ENCODE data around the gene KREMEN1.

The KREMEN1 gene

DNA sequence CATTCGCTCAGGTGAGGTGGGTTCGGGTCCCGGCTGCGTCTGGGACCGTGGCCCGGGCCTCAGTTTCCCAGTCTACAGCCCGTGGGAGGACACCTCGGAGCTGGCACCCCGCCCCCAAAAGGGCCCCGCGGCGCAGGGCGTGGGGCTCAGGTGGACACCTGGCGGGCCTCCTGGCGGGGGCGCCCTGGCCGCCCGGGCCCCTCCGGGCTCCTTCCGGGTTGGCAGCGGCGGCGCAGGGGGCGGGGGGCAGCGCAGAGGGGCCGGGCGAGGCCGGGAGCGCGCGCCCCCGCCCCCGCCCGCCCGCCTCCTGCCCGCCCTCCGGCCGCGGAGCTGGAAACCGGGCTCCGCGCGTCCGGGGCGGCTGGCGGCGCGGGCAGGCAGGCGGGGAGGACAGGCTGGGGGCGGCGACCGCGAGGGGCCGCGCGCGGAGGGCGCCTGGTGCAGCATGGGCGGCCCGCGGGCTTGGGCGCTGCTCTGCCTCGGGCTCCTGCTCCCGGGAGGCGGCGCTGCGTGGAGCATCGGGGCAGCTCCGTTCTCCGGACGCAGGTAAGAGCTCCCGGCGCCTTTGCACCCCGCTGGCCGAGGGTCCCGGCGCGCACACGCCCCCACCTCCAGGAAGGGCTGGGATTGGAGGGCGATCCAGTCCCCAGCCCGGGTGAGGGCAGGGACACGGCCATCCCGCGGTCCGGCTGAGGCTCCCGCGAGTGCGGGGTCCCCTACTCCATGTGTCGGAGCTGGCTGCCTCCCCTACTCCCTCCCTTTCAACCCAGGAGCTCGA, 132.9 kb downstream of the KREMEN1 start, which contains the start of gene EMID1:
EMID1 (plus strand) TSS at position 303 of the 778 bp plus-strand sequence; CDS start at position 446, 143 bp downstream.
- intact Hi-C loops (cut with DNase I) = no loop called here
- DNase-seq = peak in 20 of 42 donors; percentile 12 to 59 (median 37)

GRCh38 chr22:29206372-29207242, 133.8 kb downstream of the KREMEN1 start:
- no peak for DNase-seq
- intact Hi-C loops (cut with DNase I) = no loop called here

DNA sequence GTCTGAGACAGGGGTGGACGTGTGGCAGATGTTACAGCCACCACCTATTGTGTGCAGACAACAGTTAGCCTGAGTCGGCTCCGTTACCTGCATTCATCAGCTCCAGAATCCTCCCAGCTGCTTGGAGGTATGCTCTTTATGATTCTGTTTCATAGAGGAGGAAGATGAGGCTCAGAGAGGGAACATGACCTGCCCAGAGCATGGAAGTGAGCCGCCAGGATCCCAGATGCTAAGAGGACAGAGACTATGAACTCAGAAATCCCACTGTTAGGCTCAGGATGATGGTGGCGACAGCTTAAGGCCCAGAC, 134.4 kb downstream of the KREMEN1 start:
- DNase-seq = no peak
- intact Hi-C loops (cut with DNase I) = no loop called here

DNA sequence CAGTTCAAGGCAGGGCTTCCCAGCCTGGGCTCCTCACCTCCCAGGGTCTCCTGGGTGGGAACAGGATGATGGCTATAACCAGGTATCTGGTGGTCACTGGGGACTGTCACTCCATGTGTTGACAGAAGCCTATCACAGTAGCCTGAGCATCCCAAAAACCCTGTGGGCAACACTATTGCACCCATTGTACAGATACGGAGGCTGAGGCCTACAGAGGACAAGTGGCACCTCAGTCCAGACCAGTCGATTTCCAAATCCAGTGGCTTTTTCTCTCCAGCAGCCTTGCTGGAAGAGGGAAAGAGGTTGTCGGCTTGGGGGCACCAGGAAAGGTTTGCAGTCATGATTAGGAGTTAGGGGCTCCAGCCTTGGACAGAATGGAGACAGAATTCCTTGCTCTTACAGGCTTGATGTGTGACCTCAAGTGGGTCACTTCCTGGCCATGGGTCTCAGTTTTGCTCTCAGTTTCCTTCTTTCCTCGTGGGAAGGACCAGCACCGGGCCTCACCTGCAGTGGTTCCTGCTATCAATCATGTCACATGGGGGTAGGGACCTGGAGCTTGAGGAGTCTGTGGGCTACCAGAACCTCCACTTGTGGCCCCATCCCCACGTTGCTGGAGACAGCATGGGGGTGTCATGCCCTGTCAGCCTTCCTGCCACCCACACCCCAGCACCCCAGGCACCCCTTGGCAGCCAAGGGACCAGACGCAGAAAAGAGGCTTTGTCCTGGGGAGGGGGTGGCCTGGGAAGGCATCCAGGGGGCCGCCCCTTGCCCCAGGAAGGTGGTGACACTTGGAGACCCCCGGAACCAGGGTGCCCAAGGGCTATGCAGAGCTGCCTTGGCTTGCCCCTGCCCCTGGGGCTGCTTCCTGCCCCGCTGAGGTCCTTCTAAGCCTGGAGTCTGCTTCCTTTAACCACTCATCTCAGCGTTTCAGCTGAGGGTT, 135.0 kb downstream of the KREMEN1 start:
- DNase-seq = no peak
- intact Hi-C loops (cut with DNase I) = no loop called here

GRCh38 chr22:29208502-29208862, 135.6 kb downstream of the KREMEN1 start:
- intact Hi-C loops (cut with DNase I) = no loop called here
- no peak for DNase-seq

DNA sequence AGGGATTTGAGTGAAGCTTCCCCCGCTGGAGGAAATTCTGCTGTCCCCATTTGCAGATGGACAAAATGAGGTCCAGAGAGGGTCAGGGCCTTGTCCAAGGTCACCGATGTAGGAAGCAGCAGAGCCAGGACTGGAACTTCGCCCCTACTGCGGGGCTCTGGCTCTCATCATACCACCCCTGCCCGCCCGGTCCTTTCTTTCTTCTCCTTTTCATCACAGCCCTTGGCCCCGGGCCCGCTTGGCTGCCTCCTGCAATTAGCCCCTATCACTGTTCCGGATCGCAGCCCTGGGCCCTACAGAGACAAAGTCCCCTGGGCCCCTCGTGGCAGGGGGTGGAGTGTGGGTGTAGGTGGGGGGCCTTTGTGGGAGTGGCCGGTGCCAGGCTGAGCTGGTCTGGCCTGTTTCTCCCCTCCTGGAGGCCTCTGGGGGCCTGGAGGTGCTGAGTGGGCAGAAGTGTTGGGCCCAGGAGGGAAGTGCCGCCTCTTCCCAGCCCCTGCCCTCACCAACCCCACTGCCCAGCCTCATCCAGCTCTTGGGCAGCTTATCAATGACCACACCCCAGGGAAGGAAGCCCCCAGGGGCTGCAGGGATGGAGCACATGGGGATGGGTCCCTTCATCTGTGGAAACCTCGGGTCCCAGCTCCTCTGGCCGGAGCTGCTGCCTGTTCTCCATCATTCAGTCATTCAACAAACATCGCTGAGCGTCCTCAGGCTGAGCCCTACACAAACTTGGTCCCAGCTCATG, 136.2 kb downstream of the KREMEN1 start:
- DNase-seq = peak in 29 of 42 donors; percentile 27 to 65 (median 44)
- intact Hi-C loops (cut with DNase I) = no loop called here

GRCh38 chr22:29209624-29209929, 136.7 kb downstream of the KREMEN1 start:
- peak in 1 of 42 donors; percentile 59 for DNase-seq
- intact Hi-C loops (cut with DNase I) = no loop called here

- intact Hi-C loops (cut with DNase I) = no loop called here
- no peak for DNase-seq
Measured at GRCh38 chr22:29211066-29211465, 138.2 kb downstream of the KREMEN1 start.

DNA sequence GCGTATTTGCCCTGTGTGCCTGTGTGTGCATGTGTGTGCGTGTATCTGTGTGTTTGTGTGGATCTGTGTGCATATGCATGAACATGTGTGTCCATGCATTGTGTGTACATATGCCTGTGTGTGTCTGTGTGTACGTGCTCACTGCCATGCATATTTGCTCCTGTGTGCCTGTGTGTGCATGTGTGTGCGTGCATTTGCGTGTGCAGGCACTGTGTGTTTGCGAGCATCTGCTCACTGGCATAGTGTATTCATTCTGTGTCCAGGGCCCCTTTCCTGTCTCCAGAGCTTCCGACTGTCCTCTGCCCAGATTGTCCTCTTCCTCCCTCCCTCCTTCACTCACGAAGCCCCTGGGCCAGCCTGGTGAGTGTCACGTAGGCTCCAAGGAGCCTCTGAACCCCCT, 138.6 kb downstream of the KREMEN1 start:
- intact Hi-C loops (cut with DNase I) = no loop called here
- DNase-seq = no peak

- intact Hi-C loops (cut with DNase I) = no loop called here
- no peak for DNase-seq
Measured at GRCh38 chr22:29212743-29213142, 139.9 kb downstream of the KREMEN1 start.

GRCh38 chr22:29213493-29213892, 140.7 kb downstream of the KREMEN1 start:
- intact Hi-C loops (cut with DNase I) = no loop called here
- DNase-seq = no peak

DNA sequence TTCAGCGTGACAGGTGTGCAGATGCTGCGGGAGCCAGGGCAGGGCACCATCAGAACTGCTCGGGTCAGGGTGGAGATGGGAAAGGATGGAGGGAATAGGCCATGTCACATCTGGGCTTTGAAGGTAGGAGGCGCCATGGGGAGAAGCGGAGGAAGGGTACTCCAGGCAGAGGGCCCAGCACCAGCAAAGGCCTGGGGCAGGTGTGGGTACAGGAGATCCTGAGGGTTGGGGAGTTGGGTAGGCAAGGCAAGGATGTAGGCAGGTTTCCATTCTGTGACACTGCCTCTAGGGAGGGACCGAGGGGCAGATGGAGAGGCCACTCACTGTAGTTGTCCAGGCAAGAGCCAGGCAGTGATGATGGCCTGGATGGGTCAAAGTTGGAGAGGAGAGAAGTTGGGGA, 141.4 kb downstream of the KREMEN1 start:
- no peak for DNase-seq
- intact Hi-C loops (cut with DNase I) = no loop called here

- DNase-seq = no peak
- intact Hi-C loops (cut with DNase I) = no loop called here
Measured at GRCh38 chr22:29215012-29215860, 142.4 kb downstream of the KREMEN1 start.

GRCh38 chr22:29216011-29216872, 143.4 kb downstream of the KREMEN1 start:
- intact Hi-C loops (cut with DNase I) = no loop called here
- no peak for DNase-seq

DNA sequence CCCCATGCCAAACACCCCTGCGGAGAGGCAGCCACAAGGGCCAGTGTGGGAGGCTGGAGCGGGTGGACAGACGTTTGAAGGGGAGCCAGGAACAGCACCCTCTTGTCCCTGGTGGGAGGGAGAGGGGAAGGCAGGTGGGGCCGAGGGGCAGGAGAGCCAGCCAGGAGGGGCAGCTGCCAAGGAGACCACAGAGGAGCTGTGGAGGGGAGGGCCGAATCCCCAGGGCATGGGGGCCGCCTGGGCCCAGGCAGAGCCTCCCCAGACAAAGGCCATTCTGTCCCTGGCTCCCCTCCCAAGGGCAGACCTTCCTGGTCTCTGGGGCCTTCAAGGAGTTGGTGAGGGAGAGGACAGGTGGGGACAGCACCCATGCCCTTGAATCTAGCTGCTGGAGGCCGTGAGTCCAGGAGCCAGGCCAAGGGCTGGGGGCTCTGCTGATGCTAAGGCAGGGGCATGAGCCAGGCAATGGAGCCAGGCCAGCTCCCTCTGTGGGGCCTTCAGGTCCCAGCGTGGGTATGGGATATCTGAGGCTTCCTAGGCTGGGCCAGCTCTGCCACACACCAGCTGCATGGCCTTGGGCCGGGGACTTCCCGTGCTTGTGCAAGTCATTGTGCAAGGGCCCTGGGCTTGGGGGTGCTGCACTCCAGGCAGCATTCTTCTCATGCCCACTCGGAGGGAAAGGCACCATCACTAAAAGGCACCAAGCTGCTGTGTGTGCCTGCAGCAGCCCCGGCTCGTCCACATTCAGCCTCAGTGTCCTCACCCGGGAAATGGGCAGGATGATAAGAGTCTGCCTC, 144.2 kb downstream of the KREMEN1 start:
- intact Hi-C loops (cut with DNase I) = no loop called here
- peak in 39 of 42 donors; percentile 21 to 79 (median 56) for DNase-seq
